ENCODE results near the gene TTC39C. TPM values are rescaled to one million over a fixed set of nuclear protein-coding genes. Genes with fewer than 3 reads are reported as not detected.

TTC39C gene
- total RNA-seq, 3 donors from 2014 or later, result 49.8 to 59.0 (median 53.0) TPM

DNA sequence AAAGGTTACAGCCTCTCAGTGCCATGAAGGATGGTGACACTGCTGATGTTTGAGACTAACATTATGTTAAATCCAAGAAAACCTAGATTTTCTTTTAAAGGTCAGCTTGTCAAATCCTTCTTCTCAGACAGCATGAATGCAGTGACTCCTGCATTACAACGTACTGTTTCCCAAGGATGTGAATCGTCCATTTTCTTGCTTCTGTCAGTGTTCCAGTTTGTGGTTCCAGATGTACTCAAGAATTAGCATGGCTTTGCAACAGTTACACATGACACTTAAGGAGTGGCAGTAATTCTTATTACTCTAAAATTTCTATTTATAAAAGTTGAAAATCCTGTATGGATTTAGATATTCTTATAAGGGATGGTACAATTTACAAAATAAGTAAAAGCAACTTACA, 1.5 kb upstream of the TTC39C start:
- DNase-seq (ENCODE audit: low spot score in 2 of 2), result no peak
- Histone ChIP-seq H3K27me3 (no peaks in the 10 kb centered on the region), H3K4me3 (no peak overlapping the region), H3K4me1 (peaks cover 0 to 6% of the 10 kb centered on the region in 2 donors), H3K27ac (no peak overlapping the region), H3K9me3 (no peaks in the 10 kb centered on the region), H3K36me3 (no peaks in the 10 kb centered on the region)
- intact Hi-C loops (cut with DNase I; ENCODE audit: low total_unique reads), result no loop called here
- TF ChIP-seq POLR2AphosphoS5 (IDR thresholded peaks at IDR 0.05) (no peak), POLR2A (IDR thresholded peaks at IDR 0.05) (no peak)
- TF ChIP-seq, protein P1, sequence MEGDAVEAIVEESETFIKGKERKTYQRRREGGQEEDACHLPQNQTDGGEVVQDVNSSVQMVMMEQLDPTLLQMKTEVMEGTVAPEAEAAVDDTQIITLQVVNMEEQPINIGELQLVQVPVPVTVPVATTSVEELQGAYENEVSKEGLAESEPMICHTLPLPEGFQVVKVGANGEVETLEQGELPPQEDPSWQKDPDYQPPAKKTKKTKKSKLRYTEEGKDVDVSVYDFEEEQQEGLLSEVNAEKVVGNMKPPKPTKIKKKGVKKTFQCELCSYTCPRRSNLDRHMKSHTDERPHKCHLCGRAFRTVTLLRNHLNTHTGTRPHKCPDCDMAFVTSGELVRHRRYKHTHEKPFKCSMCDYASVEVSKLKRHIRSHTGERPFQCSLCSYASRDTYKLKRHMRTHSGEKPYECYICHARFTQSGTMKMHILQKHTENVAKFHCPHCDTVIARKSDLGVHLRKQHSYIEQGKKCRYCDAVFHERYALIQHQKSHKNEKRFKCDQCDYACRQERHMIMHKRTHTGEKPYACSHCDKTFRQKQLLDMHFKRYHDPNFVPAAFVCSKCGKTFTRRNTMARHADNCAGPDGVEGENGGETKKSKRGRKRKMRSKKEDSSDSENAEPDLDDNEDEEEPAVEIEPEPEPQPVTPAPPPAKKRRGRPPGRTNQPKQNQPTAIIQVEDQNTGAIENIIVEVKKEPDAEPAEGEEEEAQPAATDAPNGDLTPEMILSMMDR (IDR thresholded peaks at IDR 0.05), result no peak

DNA sequence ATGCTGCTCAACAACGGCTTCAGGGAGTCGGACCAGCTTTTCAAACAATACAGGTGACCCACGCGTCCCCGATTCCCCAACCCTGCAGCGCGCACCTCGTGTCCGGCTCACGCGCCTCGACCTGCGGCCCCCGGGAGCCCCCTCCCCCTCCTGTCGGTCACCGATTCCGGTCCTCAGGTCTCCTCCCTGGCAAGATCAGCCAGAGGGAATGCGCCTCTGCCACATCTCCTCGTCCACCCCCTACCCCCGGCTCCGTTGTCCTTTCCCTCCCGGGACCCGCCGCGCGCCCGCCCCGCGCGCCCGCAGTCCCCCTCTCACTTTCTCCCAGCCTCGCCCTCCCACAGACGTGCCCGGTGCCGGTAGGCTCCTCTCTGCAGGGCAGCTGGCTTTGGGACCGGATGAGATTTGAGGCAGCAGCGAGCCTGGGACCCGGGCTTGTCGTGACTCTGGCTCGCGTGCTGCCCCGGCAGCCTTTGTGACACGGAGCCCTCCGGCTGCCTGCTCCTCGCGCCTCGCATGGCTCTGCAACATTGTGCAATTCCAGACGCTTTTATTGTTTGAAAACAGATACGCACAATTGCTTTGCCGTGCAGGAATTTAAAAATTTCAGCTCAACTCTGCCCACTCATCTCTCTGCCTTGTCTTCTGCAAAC, 558 bp downstream of the TTC39C start:
- Histone ChIP-seq H3K4me1 (peaks cover 0 to 6% of the 10 kb centered on the region in 2 donors), H3K36me3 (no peaks in the 10 kb centered on the region)
- DNase-seq (ENCODE audit: low spot score in 2 of 2), result peak; percentile 39 to 55

DNA sequence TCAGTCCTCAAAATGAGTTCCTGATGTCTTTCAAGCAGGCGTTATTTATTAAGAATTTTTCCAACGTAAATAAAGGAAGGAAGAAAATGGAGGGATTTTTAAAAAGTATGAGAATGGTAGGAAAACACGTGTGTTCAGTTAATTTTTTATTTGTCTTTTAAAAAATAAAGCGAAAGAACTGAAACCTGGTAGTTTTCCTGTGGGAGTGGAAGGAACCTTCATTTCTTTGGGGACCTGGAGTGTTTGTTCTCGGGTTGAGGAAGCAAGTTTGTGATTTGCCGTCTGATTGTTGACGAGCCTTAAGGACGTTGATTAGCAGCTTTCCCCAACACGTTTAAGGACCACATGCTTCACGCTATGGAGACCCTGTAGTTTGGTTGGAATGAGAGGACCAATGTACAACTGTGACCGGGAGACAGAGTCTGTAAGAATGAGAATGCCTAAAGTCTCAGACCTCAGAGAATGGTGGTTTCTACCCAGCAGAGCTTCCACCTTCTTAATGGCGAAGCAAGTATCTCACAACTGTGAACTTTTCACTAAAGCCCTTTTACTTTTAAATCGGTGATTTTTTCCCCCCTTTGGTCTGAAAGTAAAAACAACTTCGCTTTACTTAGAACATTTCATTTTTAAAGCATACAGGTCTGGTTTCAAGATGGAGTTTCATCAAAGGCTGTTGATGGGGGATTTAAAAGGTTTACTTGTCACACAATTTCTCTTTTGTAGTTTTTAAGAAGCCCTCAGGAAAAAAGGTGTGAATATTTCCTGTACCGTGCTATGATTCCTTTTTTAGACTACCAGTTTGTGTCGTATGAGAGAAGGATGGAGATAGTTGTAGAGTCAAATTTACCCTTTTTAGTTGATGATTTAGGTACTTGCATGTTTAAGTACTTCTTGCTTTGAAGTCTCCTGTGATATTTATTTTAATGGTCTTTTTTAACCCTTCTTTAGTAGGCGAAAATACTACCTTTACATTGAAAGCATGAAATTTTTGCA, 1.4 kb downstream of the TTC39C start:
- Histone ChIP-seq H3K4me1 (peaks cover 0 to 6% of the 10 kb centered on the region in 2 donors), H3K9me3 (no peaks in the 10 kb centered on the region), H3K4me3 (peak overlapping the region; percentile 83 to 92 (median 87)), H3K36me3 (no peaks in the 10 kb centered on the region), H3K27ac (peak overlapping the region; percentile 57 to 91), H3K27me3 (no peaks in the 10 kb centered on the region)
- DNase-seq (ENCODE audit: low spot score in 2 of 2), result no peak
- TF ChIP-seq POLR2AphosphoS5 (IDR thresholded peaks at IDR 0.05) (no peak), POLR2A (IDR thresholded peaks at IDR 0.05) (no peak)
- TF ChIP-seq, protein P1 (IDR thresholded peaks at IDR 0.05), result no peak
- intact Hi-C loops (cut with DNase I; ENCODE audit: low total_unique reads), result no loop called here

More for the DNA sequence above, 558 bp downstream of the TTC39C start:
- Histone ChIP-seq H3K9me3 (no peaks in the 10 kb centered on the region), H3K4me3 (peak overlapping the region; percentile 83 to 92 (median 87)), H3K27ac (peak overlapping the region; percentile 91 to 96), H3K27me3 (no peaks in the 10 kb centered on the region)
- TF ChIP-seq, protein P1 (IDR thresholded peaks at IDR 0.05), result no peak
- TF ChIP-seq POLR2AphosphoS5 (IDR thresholded peaks at IDR 0.05) (peak in 2 of 3 donors; percentile 33 to 36), POLR2A (IDR thresholded peaks at IDR 0.05) (peak; percentile 26)
- intact Hi-C loops (cut with DNase I; ENCODE audit: low total_unique reads), result no loop called here

DNA sequence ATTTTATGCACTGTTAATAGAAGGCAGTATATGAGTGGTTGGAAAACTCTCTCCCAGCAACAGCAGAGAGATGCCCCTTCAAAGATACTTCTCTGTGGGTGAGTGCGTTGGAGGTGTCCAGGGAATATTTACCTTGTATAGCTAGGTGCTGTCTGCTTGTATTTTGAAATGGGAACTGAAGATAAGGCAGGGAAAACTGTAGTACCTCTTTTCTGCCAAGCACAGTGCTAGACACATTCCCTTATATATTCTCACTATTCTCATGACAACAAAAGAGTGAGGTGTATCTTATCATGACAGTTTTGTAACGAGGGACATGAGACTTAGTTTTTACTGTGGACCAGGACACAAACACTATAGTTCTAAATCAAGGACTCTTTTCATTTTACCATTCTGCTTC, 2.1 kb downstream of the TTC39C start:
- TF ChIP-seq POLR2AphosphoS5 (IDR thresholded peaks at IDR 0.05) (no peak), POLR2A (IDR thresholded peaks at IDR 0.05) (no peak)
- TF ChIP-seq, protein P1 (IDR thresholded peaks at IDR 0.05), result peak; percentile 20 to 34 (median 33)

More for the DNA sequence above, 2.1 kb downstream of the TTC39C start:
- intact Hi-C loops (cut with DNase I; ENCODE audit: low total_unique reads), result no loop called here
- Histone ChIP-seq H3K4me1 (peaks cover 0 to 6% of the 10 kb centered on the region in 2 donors), H3K36me3 (no peaks in the 10 kb centered on the region), H3K4me3 (peak overlapping the region in 2 of 3 donors; percentile 87 to 92), H3K27me3 (no peaks in the 10 kb centered on the region), H3K27ac (no peak overlapping the region), H3K9me3 (no peaks in the 10 kb centered on the region)
- no peak for DNase-seq (ENCODE audit: low spot score in 2 of 2)

All from breast epithelium (tissue), 4 donors.